ENCODE data around the gene CHFR. TPM values are rescaled to one million over a fixed set of nuclear protein-coding genes. Genes with fewer than 3 reads are reported as not detected.

The CHFR gene
- total RNA-seq, 1 experiment from 2014 or later, result 41.0 TPM

DNA sequence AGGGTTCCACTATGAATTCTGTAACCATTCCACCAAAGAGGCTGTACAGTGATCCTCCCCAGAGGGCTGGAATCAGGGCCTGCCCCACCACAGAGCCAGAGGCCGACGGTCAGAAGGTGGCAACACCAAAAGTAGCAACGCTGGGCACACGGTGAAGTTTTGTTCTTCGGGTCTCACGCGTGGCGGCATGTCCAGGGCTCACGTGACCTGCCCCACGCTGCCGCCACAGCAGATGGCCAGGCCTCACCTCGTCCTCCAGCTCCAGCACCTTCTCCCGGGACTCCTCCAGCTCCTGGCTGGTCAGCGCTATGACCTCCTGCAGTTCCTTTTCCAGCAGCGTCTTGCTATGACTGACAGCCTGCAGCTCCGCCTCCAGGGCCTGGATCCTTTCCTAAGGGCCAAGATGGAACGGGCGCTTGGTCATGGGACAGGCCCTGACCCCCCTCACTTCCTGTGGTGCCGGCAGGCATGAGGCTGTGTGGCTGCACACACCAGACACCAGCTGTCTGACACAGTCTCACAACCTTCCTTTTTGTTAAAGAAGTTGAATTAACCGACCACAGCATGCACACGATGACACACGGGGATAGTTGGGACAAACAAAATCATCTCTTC, 103.4 kb downstream of the CHFR start:
- Mint-ChIP-seq H3K27ac (ENCODE audit: low read depth, unreplicated experiment) (no peak overlapping the region), H3K27me3 (ENCODE audit: insufficient read depth, unreplicated experiment) (no peaks in the 10 kb centered on the region), H3K4me3 (ENCODE audit: unreplicated experiment) (no peak overlapping the region), H3K4me1 (ENCODE audit: insufficient read depth, unreplicated experiment) (no peaks in the 10 kb centered on the region), H3K36me3 (ENCODE audit: insufficient read depth, unreplicated experiment) (peaks cover 95% of the 10 kb centered on the region), H3K9me3 (ENCODE audit: unreplicated experiment) (no peaks in the 10 kb centered on the region)
- BruUV-seq (replicated peaks), result no TSS peak
- ChIA-PET POLR2A (no interaction called here), CTCF (no interaction called here)
- intact Hi-C loops (cut with micrococcal nuclease), result no loop called here
- no peak for TF ChIP-seq CTCF (IDR thresholded peaks at IDR 0.05; ENCODE audit: unreplicated experiment)
- no peak for DNase-seq (ENCODE audit: unreplicated experiment)

Other genes starting within 250 kb of the CHFR start
- 36.3 and 40.4 TPM in 2 replicates for gene POLE, start 200.3 kb downstream of the CHFR start, total RNA-seq (2022)
- 23.8 and 28.1 TPM in 2 replicates for gene PXMP2, start 200.0 kb downstream of the CHFR start, total RNA-seq (2022)
- gene PGAM5, start 176.8 kb downstream of the CHFR start, total RNA-seq (2022), result 69.8 and 84.0 TPM in 2 replicates
- 111 and 142 TPM in 2 replicates for gene ANKLE2, start 125.8 kb downstream of the CHFR start, total RNA-seq (2022)
- 94.9 and 116 TPM in 2 replicates for gene GOLGA3, start 58.7 kb downstream of the CHFR start, total RNA-seq (2022)
- 12.0 and 13.6 TPM in 2 replicates for gene ZNF605, start 68.7 kb upstream of the CHFR start, total RNA-seq (2022)
- gene ZNF26, start 98.8 kb upstream of the CHFR start, total RNA-seq (2022), result 18.5 and 18.7 TPM in 2 replicates
- 24.4 and 30.3 TPM in 2 replicates for gene ZNF84, start 149.9 kb upstream of the CHFR start, total RNA-seq (2022)
- gene ZNF140, start 193.3 kb upstream of the CHFR start, total RNA-seq (2022), result 14.8 and 15.5 TPM in 2 replicates
- gene ZNF891, start 242.7 kb upstream of the CHFR start, total RNA-seq (2022), result 1.6 and 1.9 TPM in 2 replicates
- gene ZNF10, start 243.0 kb upstream of the CHFR start, total RNA-seq (2022), result 6.6 and 7.2 TPM in 2 replicates